ENCODE data around the gene ANKMY1.

Gene ANKMY1

GRCh38 chr2:240576036-240576435 is 18.2 kb upstream of the ANKMY1 start:
- H3K4me1 ChIP-seq: no peaks in the 10 kb centered on the region
- H3K36me3 ChIP-seq: peaks cover 26% of the 10 kb centered on the region
- no peak overlapping the region for H3K4me3 ChIP-seq (ENCODE audit: low read depth, low read length)
- no peak for DNase-seq
- TF ChIP-seq, protein P1, sequence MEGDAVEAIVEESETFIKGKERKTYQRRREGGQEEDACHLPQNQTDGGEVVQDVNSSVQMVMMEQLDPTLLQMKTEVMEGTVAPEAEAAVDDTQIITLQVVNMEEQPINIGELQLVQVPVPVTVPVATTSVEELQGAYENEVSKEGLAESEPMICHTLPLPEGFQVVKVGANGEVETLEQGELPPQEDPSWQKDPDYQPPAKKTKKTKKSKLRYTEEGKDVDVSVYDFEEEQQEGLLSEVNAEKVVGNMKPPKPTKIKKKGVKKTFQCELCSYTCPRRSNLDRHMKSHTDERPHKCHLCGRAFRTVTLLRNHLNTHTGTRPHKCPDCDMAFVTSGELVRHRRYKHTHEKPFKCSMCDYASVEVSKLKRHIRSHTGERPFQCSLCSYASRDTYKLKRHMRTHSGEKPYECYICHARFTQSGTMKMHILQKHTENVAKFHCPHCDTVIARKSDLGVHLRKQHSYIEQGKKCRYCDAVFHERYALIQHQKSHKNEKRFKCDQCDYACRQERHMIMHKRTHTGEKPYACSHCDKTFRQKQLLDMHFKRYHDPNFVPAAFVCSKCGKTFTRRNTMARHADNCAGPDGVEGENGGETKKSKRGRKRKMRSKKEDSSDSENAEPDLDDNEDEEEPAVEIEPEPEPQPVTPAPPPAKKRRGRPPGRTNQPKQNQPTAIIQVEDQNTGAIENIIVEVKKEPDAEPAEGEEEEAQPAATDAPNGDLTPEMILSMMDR (IDR thresholded peaks at IDR 0.05; ENCODE audit: low read depth, low read length): no peak
- H3K27me3 ChIP-seq: no peaks in the 10 kb centered on the region
- H3K9me3 ChIP-seq: no peaks in the 10 kb centered on the region

DNA sequence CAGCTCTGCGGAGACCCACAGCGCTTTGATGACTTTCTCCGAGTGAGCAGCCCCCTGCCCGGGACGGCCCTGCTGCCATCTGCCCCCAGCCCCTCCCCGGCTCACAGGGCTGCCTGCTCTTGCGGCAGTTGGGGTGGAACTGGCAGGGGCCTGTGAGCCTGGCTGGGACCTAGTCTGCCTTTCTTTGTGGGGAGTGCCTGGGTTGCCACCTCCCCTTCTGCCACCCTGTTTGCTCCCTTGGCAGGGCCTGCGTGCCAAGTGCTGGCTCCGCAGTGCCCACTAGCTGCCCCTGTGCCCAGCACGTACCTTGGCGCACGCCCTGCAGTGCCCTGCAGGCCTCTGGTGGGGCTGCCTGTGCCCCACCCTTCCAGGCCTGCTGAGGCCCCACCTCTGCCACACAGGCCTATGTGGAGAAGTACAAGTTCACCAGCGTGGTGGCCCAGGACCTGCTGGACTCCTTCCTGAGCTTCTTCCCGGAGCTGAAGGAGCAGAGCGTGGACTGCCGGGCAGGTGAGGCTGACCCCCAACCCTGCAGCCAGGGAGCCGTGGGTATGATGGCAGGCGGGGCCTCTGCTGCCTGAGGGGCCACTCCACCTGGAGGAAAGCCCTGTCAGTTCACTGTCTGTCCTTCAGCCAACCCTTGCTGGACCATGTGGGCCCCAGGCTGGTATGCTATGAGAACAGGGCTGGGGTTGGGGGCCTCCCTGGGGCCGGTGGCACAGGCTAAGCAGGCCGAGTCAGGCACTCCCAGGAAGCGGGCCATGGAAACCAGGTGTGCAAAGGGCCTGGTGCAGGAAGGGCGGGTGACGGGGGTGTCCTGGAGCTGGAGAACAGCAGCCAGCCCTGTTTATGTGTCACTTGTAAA is 17.5 kb upstream of the ANKMY1 start:
- Histone ChIP-seq H3K4me3 (ENCODE audit: low read depth, low read length) (no peak overlapping the region), H3K36me3 (peaks cover 26% of the 10 kb centered on the region), H3K4me1 (no peaks in the 10 kb centered on the region), H3K27me3 (no peaks in the 10 kb centered on the region), H3K9me3 (no peaks in the 10 kb centered on the region)
- no peak for DNase-seq
- TF ChIP-seq, protein P1 (IDR thresholded peaks at IDR 0.05; ENCODE audit: low read depth, low read length): no peak

GRCh38 chr2:240574386-240575100 is 16.8 kb upstream of the ANKMY1 start:
- H3K9me3 ChIP-seq: no peaks in the 10 kb centered on the region
- H3K36me3 ChIP-seq: peaks cover 26% of the 10 kb centered on the region
- TF ChIP-seq, protein P1 (IDR thresholded peaks at IDR 0.05; ENCODE audit: low read depth, low read length): no peak
- H3K27me3 ChIP-seq: no peaks in the 10 kb centered on the region
- H3K4me1 ChIP-seq: no peaks in the 10 kb centered on the region; the same call in 1 of the 2 replicates
- H3K4me3 ChIP-seq (ENCODE audit: low read depth, low read length): no peak overlapping the region
- no peak for DNase-seq

- TF ChIP-seq, protein P1 (IDR thresholded peaks at IDR 0.05; ENCODE audit: low read depth, low read length): no peak
- Histone ChIP-seq H3K4me1 (peaks cover 3% of the 10 kb centered on the region; the same call in 1 of the 2 replicates), H3K4me3 (ENCODE audit: low read depth, low read length) (no peak overlapping the region), H3K27me3 (no peaks in the 10 kb centered on the region), H3K36me3 (peaks cover 23% of the 10 kb centered on the region), H3K9me3 (no peaks in the 10 kb centered on the region)
- DNase-seq: peak; percentile 7
Measured at GRCh38 chr2:240573516-240574385, 16.0 kb upstream of the ANKMY1 start.

GRCh38 chr2:240573071-240573515 is 15.3 kb upstream of the ANKMY1 start:
- TF ChIP-seq, protein P1 (IDR thresholded peaks at IDR 0.05; ENCODE audit: low read depth, low read length): no peak
- Histone ChIP-seq H3K4me1 (peaks cover 3% of the 10 kb centered on the region; the same call in 1 of the 2 replicates), H3K27me3 (no peaks in the 10 kb centered on the region), H3K4me3 (ENCODE audit: low read depth, low read length) (no peak overlapping the region), H3K9me3 (no peaks in the 10 kb centered on the region), H3K36me3 (peaks cover 20% of the 10 kb centered on the region)
- no peak for DNase-seq
